GM23338 (cell line): ENCODE results near the gene LRBA. TPM values are rescaled to one million over a fixed set of nuclear protein-coding genes. Genes with fewer than 3 reads are reported as not detected.

Source experiments
- ATAC-seq: fragments of 200-7000 bp; cut with Tn5 transposase; 3 replicates; pipeline ENCODE4 v1.9.1; 2020
- DNase-seq: peaks from one replicate; pipeline ENCODE4 v3.0.0-alpha.2; 2015; ENCODE audit warnings: low spot score
- H2AFZ ChIP-seq: fragments of 200-600 bp; sonication (generic); 2 replicates; pipeline ENCODE4 v1.8.0; 2016; ENCODE audit warnings: antibody characterized with exemption, mild to moderate bottlenecking, moderate library complexity
- H3F3A ChIP-seq: fragments of 200-600 bp; sonication (generic); replicated peaks from 2 replicates; pipeline ENCODE4 v1.8.0; 2017; ENCODE audit warnings: antibody characterized with exemption, mixed run types, low read depth
- H3K27ac ChIP-seq: fragments of 200-600 bp; sonication (generic); 2 replicates; pipeline ENCODE4 v1.6.1; 2016; ENCODE audit warnings: low read depth
- H3K27me3 ChIP-seq: fragments of 200-600 bp; sonication (generic); 2 replicates; pipeline ENCODE4 v1.8.0; 2016; ENCODE audit warnings: mild to moderate bottlenecking, mixed run types, moderate library complexity; ENCODE audit not compliant: insufficient read depth
- H3K36me3 ChIP-seq: fragments of 200-600 bp; sonication (generic); 2 replicates; pipeline ENCODE4 v1.8.0; 2016; ENCODE audit warnings: mild to moderate bottlenecking; ENCODE audit not compliant: insufficient read depth
- H3K4me1 ChIP-seq: fragments of 200-600 bp; sonication (generic); 2 replicates; pipeline ENCODE4 v1.8.0; 2016; ENCODE audit warnings: mild to moderate bottlenecking, moderate library complexity; ENCODE audit not compliant: insufficient read depth
- H3K4me2 ChIP-seq: fragments of 200-600 bp; sonication (generic); 2 replicates; pipeline ENCODE4 v1.7.1; 2017; ENCODE audit warnings: mixed run types
- H3K4me3 ChIP-seq: fragments of 200-600 bp; sonication (generic); 2 replicates; pipeline ENCODE4 v1.6.1; 2016; ENCODE audit warnings: mixed run types
- H3K79me2 ChIP-seq: fragments of 200-600 bp; sonication (generic); replicated peaks from 2 replicates; pipeline ENCODE4 v1.8.0; 2017; ENCODE audit warnings: mild to moderate bottlenecking; ENCODE audit not compliant: insufficient read depth
- H3K9me2 ChIP-seq: fragments of 200-600 bp; sonication (generic); 2 replicates; pipeline ENCODE4 v1.8.0; 2017; ENCODE audit not compliant: insufficient read depth
- H4K20me1 ChIP-seq: fragments of 200-600 bp; sonication (generic); replicated peaks from 2 replicates; pipeline ENCODE4 v1.8.0; 2017; ENCODE audit warnings: mild to moderate bottlenecking; ENCODE audit not compliant: insufficient read depth
- H3K27ac Mint-ChIP-seq: 2 replicates; pipeline ENCODE4 v1.8.0; 2020; ENCODE audit warnings: inconsistent platforms, mild to moderate bottlenecking, moderate library complexity, mixed read lengths
- H3K27me3 Mint-ChIP-seq: 3 replicates; pipeline ENCODE4 v1.8.0; 2022; ENCODE audit warnings: low read depth, mild to moderate bottlenecking, moderate library complexity, mixed read lengths, inconsistent platforms; ENCODE audit not compliant: insufficient read depth, poor library complexity
- H3K36me3 Mint-ChIP-seq: 3 replicates; pipeline ENCODE4 v1.8.0; 2021; ENCODE audit warnings: low read depth, mild to moderate bottlenecking, inconsistent platforms, moderate library complexity, mixed read lengths
- H3K4me1 Mint-ChIP-seq: 3 replicates; pipeline ENCODE4 v1.8.0; 2020; ENCODE audit warnings: mild to moderate bottlenecking, inconsistent platforms, mixed read lengths
- H3K4me3 Mint-ChIP-seq: 3 replicates; pipeline ENCODE4 v1.8.0; 2021; ENCODE audit warnings: moderate library complexity, mild to moderate bottlenecking, inconsistent platforms, mixed read lengths
- H3K9me3 Mint-ChIP-seq: 3 replicates; pipeline ENCODE4 v1.8.0; 2020; ENCODE audit warnings: moderate library complexity, mild to moderate bottlenecking, inconsistent platforms, mixed read lengths
- EZH2 ChIP-seq: fragments of 200-600 bp; sonication (generic); IDR thresholded peaks from one replicate; pipeline ENCODE4 v1.8.0; 2017; ENCODE audit warnings: antibody characterized with exemption, mild to moderate bottlenecking, low read depth; ENCODE audit not compliant: unreplicated experiment
- EZH2phosphoT487 ChIP-seq: fragments of 200-600 bp; sonication (generic); IDR thresholded peaks from one replicate; pipeline ENCODE4 v1.8.1; 2018; ENCODE audit warnings: antibody characterized with exemption; ENCODE audit not compliant: unreplicated experiment
- JUNB ChIP-seq: IDR thresholded peaks from one replicate; pipeline ENCODE4 v1.6.1; 2016; ENCODE audit warnings: antibody characterized with exemption; ENCODE audit not compliant: unreplicated experiment
- POLR2AphosphoS5 ChIP-seq: IDR thresholded peaks from 2 replicates; pipeline ENCODE4 v1.6.1; 2016; ENCODE audit warnings: antibody characterized with exemption, low read depth
- STAT1 ChIP-seq: IDR thresholded peaks from one replicate; pipeline ENCODE4 v1.6.1; 2016; ENCODE audit warnings: antibody characterized with exemption; ENCODE audit not compliant: unreplicated experiment
- ZNF114 ChIP-seq: fragments of 250-450 bp; sonication (Bioruptor Pico); IDR thresholded peaks from 2 replicates; pipeline ENCODE4 v1.5.0; 2020; ENCODE audit warnings: mild to moderate bottlenecking, moderate library complexity
- ZNF331 ChIP-seq: fragments of 250-450 bp; sonication (Bioruptor Pico); IDR thresholded peaks from 2 replicates; pipeline ENCODE4 v1.5.0; 2020; ENCODE audit warnings: low read depth, mild to moderate bottlenecking, moderate library complexity
- polyA plus RNA-seq: library from polyadenylated mRNA; unstranded; fragments of >200 nt; fragmentation: Nextera tagmentation; extraction: Ambion mirVana; gene quantifications from 2 replicates; pipeline ENCODE4 v1.2.1, GENCODE V29; 2016
- total RNA-seq: library from RNA; depleted of rRNA; stranded (reverse); fragments of >200 nt; shearing (Covaris generic); gene quantifications from 2 replicates; pipeline ENCODE4 v1.2.3, GENCODE V29; 2014
- TF ChIP-seq, protein P1 (sequence below): IDR thresholded peaks from 2 replicates; pipeline ENCODE4 v1.6.1; 2016; ENCODE audit warnings: antibody characterized with exemption
- TF ChIP-seq, protein P2 (sequence below), 2 experiments: fragments of 200-600 bp in 1 of 2; sonication (generic) in 1 of 2; conservative IDR thresholded peaks; 2 replicates each; pipeline versions ENCODE4 v1.5.1 to v1.6.1; 2016 to 2017; ENCODE audit warnings: antibody characterized with exemption in 2 of 2, low read depth in 2 of 2, mild to moderate bottlenecking in 2 of 2, moderate library complexity in 1 of 2
- TF ChIP-seq, protein P3 (sequence below): fragments of 250-450 bp; sonication (Bioruptor Pico); IDR thresholded peaks from 2 replicates; pipeline ENCODE4 v1.5.0; 2020; ENCODE audit warnings: mild to moderate bottlenecking, moderate library complexity
- TF ChIP-seq, protein P4 (sequence below): IDR thresholded peaks from one replicate; pipeline ENCODE4 v1.6.1; 2018; ENCODE audit warnings: antibody characterized with exemption; ENCODE audit not compliant: unreplicated experiment

LRBA gene
- total and polyA plus RNA-seq, 2 experiments from 2014 or later, result 23.3 to 126 TPM

DNA sequence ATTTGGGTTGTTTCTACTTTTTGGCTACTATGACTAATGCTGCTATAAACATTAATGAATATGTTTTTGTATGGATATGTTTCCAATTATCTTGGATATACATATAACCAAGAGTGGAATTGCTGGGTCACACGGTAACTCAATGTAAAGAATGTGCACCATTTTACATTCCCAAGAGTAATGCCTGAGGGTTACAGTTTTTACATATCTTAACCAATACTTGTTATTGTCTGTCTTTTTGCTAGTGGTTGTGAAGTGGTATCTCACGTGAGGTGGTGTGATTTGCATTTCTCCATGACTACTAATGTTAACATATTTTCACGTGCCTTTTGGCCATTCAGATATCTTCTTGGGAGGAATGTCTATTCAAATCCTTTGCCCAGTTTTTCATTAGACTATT lies 633.5 kb downstream of the LRBA start:
- no peaks in the 10 kb centered on the region for H3F3A ChIP-seq
- no peak overlapping the region for H2AFZ ChIP-seq
- H3K9me2 ChIP-seq, result no peaks in the 10 kb centered on the region
- H3K79me2 ChIP-seq, result no peaks in the 10 kb centered on the region
- no peaks in the 10 kb centered on the region for H4K20me1 ChIP-seq
- peaks cover 25% of the 10 kb centered on the region for H3K4me1 ChIP-seq
- DNase-seq, result peak; percentile 19
- Mint-ChIP-seq H3K27ac (no peak overlapping the region), H3K27me3 (peaks cover 7% of the 10 kb centered on the region), H3K9me3 (no peaks in the 10 kb centered on the region), H3K4me3 (no peak overlapping the region), H3K36me3 (no peaks in the 10 kb centered on the region), H3K4me1 (peaks cover 26% of the 10 kb centered on the region)
- H3K36me3 ChIP-seq, result no peaks in the 10 kb centered on the region
- no peak overlapping the region for H3K27ac ChIP-seq
- H3K4me2 ChIP-seq, result no peak overlapping the region
- H3K27me3 ChIP-seq, result no peaks in the 10 kb centered on the region
- TF ChIP-seq POLR2AphosphoS5 (no peak), JUNB (no peak), EZH2phosphoT487 (no peak), EZH2 (no peak), ZNF331 (no peak), STAT1 (no peak), ZNF114 (CRISPR knock-in tag) (no peak)
- TF ChIP-seq, protein P1, sequence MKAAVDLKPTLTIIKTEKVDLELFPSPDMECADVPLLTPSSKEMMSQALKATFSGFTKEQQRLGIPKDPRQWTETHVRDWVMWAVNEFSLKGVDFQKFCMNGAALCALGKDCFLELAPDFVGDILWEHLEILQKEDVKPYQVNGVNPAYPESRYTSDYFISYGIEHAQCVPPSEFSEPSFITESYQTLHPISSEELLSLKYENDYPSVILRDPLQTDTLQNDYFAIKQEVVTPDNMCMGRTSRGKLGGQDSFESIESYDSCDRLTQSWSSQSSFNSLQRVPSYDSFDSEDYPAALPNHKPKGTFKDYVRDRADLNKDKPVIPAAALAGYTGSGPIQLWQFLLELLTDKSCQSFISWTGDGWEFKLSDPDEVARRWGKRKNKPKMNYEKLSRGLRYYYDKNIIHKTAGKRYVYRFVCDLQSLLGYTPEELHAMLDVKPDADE, result no peak
- TF ChIP-seq, protein P2, sequence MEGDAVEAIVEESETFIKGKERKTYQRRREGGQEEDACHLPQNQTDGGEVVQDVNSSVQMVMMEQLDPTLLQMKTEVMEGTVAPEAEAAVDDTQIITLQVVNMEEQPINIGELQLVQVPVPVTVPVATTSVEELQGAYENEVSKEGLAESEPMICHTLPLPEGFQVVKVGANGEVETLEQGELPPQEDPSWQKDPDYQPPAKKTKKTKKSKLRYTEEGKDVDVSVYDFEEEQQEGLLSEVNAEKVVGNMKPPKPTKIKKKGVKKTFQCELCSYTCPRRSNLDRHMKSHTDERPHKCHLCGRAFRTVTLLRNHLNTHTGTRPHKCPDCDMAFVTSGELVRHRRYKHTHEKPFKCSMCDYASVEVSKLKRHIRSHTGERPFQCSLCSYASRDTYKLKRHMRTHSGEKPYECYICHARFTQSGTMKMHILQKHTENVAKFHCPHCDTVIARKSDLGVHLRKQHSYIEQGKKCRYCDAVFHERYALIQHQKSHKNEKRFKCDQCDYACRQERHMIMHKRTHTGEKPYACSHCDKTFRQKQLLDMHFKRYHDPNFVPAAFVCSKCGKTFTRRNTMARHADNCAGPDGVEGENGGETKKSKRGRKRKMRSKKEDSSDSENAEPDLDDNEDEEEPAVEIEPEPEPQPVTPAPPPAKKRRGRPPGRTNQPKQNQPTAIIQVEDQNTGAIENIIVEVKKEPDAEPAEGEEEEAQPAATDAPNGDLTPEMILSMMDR (conservative IDR thresholded peaks at IDR 0.05; ENCODE audit: low read depth in 2 of 2), result no peak
- TF ChIP-seq, protein P3, sequence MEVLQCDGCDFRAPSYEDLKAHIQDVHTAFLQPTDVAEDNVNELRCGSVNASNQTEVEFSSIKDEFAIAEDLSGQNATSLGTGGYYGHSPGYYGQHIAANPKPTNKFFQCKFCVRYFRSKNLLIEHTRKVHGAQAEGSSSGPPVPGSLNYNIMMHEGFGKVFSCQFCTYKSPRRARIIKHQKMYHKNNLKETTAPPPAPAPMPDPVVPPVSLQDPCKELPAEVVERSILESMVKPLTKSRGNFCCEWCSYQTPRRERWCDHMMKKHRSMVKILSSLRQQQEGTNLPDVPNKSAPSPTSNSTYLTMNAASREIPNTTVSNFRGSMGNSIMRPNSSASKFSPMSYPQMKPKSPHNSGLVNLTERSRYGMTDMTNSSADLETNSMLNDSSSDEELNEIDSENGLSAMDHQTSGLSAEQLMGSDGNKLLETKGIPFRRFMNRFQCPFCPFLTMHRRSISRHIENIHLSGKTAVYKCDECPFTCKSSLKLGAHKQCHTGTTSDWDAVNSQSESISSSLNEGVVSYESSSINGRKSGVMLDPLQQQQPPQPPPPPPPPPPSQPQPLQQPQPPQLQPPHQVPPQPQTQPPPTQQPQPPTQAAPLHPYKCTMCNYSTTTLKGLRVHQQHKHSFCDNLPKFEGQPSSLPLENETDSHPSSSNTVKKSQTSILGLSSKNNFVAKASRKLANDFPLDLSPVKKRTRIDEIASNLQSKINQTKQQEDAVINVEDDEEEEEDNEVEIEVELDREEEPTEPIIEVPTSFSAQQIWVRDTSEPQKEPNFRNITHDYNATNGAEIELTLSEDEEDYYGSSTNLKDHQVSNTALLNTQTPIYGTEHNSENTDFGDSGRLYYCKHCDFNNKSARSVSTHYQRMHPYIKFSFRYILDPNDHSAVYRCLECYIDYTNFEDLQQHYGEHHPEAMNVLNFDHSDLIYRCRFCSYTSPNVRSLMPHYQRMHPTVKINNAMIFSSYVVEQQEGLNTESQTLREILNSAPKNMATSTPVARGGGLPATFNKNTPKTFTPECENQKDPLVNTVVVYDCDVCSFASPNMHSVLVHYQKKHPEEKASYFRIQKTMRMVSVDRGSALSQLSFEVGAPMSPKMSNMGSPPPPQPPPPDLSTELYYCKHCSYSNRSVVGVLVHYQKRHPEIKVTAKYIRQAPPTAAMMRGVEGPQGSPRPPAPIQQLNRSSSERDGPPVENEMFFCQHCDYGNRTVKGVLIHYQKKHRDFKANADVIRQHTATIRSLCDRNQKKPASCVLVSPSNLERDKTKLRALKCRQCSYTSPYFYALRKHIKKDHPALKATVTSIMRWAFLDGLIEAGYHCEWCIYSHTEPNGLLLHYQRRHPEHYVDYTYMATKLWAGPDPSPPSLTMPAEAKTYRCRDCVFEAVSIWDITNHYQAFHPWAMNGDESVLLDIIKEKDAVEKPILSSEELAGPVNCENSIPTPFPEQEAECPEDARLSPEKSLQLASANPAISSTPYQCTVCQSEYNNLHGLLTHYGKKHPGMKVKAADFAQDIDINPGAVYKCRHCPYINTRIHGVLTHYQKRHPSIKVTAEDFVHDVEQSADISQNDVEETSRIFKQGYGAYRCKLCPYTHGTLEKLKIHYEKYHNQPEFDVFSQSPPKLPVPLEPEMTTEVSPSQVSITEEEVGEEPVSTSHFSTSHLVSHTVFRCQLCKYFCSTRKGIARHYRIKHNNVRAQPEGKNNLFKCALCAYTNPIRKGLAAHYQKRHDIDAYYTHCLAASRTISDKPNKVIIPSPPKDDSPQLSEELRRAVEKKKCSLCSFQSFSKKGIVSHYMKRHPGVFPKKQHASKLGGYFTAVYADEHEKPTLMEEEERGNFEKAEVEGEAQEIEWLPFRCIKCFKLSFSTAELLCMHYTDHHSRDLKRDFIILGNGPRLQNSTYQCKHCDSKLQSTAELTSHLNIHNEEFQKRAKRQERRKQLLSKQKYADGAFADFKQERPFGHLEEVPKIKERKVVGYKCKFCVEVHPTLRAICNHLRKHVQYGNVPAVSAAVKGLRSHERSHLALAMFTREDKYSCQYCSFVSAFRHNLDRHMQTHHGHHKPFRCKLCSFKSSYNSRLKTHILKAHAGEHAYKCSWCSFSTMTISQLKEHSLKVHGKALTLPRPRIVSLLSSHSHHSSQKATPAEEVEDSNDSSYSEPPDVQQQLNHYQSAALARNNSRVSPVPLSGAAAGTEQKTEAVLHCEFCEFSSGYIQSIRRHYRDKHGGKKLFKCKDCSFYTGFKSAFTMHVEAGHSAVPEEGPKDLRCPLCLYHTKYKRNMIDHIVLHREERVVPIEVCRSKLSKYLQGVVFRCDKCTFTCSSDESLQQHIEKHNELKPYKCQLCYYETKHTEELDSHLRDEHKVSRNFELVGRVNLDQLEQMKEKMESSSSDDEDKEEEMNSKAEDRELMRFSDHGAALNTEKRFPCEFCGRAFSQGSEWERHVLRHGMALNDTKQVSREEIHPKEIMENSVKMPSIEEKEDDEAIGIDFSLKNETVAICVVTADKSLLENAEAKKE, result no peak
- TF ChIP-seq, protein P4, sequence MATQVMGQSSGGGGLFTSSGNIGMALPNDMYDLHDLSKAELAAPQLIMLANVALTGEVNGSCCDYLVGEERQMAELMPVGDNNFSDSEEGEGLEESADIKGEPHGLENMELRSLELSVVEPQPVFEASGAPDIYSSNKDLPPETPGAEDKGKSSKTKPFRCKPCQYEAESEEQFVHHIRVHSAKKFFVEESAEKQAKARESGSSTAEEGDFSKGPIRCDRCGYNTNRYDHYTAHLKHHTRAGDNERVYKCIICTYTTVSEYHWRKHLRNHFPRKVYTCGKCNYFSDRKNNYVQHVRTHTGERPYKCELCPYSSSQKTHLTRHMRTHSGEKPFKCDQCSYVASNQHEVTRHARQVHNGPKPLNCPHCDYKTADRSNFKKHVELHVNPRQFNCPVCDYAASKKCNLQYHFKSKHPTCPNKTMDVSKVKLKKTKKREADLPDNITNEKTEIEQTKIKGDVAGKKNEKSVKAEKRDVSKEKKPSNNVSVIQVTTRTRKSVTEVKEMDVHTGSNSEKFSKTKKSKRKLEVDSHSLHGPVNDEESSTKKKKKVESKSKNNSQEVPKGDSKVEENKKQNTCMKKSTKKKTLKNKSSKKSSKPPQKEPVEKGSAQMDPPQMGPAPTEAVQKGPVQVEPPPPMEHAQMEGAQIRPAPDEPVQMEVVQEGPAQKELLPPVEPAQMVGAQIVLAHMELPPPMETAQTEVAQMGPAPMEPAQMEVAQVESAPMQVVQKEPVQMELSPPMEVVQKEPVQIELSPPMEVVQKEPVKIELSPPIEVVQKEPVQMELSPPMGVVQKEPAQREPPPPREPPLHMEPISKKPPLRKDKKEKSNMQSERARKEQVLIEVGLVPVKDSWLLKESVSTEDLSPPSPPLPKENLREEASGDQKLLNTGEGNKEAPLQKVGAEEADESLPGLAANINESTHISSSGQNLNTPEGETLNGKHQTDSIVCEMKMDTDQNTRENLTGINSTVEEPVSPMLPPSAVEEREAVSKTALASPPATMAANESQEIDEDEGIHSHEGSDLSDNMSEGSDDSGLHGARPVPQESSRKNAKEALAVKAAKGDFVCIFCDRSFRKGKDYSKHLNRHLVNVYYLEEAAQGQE, result no peak
- no peak for ATAC-seq
- H3K4me3 ChIP-seq, result no peak overlapping the region
